ENCODE data around the gene CLASP1.

DNA sequence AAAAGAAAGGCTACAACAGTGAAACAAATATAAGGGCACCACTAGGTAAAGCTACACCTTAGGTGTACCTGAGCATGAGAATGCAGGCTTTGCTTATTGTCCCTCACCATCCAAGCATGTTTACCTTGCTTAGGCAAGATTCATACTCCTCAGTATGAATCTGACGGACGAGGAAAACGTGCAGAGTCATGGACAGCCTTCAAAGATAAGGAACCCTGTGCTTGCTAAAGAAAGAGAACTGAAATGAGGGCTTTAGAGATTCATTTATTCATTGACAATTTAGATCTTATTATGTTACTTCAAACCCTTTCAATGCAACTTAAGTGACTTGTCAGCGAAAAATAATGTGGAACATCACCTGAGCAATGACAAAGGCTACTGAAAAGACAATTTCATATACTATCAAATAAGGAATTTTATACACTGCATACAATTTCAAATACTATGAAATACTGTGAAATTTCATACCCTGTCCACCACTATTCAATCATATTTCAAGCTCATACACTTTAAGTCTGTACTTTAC is 21.7 kb downstream of the CLASP1 start:
- TF ChIP-seq ZFP3 (CRISPR knock-in tag; IDR thresholded peaks at IDR 0.05), result no peak
- no peak for TF ChIP-seq SNAI2 (CRISPR knock-in tag; IDR thresholded peaks at IDR 0.05)
- no peak for TF ChIP-seq CREB5 (CRISPR knock-in tag; IDR thresholded peaks at IDR 0.05; ENCODE audit: low read depth)
- TF ChIP-seq RARB (CRISPR knock-in tag; IDR thresholded peaks at IDR 0.05), result no peak

Measured in SK-N-SH treated with all-trans-retinoic acid at 6 μM for 48 hours (cell line).